Activated CD4-positive, alpha-beta T cell treated with anti-CD3 and anti-CD28 coated beads, Interleukin-2, Interleukin-6, amounts not matched to agents 100 ng/mL and 50 ng/mL, durations not matched to agents 16 hours and 8 hours (primary cell): ENCODE measurements around the gene TRIP6.

Experiments
- DNase-seq: peaks from one replicate; pipeline ENCODE4 v3.0.0-alpha.2; 2020

TRIP6 gene

DNA sequence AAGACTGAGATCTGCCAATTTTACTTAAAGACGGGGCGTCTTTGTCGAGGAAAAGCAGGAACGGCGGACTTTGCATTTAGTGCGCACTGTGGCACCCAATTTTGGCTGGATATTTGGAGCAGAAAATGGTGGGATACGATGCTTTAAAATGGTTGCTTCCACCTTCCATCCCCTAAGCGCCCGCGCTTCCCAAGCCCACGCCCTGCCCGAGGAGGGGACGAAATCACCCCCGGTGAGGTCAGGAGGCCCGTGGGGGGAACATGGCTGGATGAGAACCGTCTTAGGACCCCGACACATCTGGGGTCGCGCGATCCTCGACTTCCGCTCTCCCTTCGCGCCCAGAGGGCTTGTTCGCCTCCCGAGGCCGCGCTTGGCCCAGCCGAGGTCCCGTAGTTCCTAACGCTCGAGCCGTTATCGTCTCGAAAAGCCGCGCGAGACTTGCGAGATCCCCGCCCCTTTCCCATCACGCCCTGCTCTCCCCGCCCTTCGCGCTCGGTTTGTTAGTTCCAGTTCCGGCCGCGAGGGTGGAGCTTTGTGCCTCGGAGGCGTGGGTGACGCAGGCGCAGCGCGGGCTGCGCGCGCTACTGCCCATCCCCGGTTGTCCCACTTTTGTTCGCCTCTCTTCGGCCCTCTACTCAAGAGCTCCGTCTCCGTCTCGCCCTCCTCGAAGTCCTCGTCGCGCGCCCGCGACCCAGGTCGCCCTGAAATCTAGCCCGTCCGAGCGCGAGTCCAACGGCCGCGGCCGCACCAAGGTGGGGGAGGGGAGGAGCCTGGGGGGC lies 7.6 kb downstream of the TRIP6 start, which contains the start of gene SRRT:
Gene SRRT, plus strand, starts transcription at position 527 of the 779 bp plus-strand sequence. CDS start 488 bp downstream, outside the sequence.
- DNase-seq = peak; percentile 99

DNA sequence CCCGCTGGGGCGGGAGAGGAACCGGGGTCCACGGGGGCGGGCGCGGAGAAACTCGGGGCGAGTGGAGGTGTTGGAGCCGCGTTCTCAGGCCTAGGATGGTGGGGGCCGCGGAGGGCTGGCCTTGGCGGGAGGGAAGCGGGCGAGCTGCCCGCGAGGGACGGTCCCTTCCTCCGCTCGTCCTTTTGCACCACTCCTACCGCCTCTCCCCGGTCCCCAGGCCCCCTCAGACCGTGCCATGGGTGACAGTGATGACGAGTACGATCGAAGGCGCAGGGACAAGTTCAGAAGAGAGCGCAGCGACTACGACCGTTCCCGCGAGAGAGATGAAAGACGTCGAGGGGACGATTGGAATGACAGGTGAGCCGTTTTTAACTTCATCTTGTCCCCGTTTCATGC lies 8.2 kb downstream of the TRIP6 start:
- DNase-seq = peak; percentile 48

DNA sequence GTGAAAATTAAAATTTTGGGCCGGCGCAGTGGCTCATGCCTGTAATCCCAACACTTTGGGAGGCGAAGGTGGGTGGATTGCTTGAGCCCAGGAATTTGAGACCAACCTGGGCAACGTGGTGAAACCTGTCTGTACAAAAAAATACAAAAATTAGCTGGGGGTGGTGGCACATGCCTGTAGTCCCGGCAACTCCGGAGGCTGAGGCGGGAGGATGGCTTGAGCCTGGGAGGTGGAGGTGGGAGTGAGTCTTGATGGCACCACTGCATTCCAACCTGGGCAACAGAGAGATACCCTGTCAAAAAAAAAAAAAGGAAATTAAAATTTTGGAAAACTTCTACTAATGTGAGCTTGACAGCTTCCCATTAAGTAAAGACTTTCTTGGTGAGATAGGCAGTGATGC lies 10.8 kb downstream of the TRIP6 start:
- no peak for DNase-seq

DNA sequence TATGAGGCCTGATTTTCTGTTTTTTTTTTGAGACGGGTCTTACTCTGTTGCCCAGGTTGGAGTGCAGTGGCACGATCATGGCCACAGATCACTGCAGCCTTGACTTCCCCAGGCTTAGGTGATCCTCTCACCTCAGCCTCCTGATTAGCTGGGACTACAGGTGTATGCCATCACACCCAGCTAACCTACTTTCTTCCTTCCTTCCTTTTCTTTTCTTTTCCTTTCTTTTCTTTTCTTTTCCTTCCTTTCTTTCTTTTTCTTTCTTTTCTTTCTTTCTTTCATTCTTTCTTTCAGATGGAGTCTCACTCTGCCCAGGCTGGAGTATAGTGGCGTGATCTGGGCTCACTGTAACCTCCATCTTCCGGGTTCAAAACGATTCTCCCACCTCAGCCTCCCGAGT lies 11.5 kb downstream of the TRIP6 start:
- DNase-seq = no peak

DNA sequence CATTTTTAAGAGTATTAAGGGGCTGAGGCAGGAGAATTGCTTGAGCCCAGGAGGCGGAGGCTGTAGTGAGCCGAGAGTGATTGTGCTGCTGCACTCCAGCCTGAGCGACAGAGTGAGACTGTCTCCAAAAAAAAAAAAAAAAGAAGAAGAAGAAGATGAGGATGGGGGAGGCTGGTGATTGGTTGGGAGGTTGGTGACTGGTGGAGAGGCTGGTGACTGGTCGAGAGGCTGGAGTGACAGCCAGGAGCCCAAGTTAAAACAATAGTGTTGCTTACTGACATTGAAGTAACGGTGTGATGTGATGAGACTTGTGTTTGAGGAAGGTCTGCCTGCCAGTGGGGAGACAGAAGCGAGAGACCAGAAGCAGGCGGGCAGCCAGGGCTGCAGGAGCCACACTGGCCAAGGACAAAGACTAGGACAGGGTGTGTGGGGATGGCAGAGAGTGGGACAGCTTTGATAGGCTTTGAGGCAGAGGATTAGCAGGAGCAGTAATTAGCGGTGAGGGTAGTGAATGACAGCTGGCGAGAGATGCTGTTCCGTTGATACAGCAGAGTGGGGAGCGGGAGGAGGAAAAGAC lies 12.6 kb downstream of the TRIP6 start:
- no peak for DNase-seq

DNA sequence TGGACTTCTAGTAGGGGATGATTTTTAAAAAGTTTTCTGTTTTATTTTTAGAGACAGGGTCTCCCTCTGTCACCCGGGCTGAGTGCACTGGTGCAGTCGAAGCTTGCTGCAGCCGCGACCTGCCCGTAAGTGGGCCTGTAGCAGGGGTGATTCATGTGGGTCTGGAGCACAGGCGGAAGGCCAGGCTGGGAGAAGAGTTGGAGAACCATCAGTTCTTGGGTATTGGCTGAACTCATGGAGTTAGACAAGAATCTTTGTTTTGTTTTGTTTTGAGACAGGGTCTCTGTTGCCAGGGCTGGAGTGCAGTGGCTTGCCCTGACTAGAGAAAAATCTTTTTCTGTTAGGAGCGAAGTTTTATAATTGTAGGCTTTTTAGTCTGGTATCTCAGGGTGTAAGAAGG lies 13.5 kb downstream of the TRIP6 start:
- no peak for DNase-seq

DNA sequence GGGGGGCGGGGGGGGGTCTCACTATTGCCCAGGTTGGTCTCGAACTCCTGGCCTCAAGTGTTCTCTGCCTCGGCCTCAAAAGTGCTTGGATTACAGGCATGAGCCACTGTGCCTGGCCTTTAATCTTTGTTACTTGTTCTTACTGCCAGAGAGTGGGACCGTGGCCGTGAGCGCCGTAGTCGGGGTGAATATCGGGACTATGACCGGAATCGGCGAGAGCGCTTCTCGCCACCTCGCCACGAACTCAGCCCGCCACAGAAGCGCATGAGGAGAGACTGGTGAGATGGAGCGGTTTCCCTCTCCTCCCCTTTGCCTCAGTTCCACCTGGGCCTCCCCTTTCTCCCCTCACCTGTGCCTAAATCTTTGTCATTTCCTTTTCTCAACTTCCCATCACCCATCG lies 13.9 kb downstream of the TRIP6 start:
- DNase-seq = no peak

DNA sequence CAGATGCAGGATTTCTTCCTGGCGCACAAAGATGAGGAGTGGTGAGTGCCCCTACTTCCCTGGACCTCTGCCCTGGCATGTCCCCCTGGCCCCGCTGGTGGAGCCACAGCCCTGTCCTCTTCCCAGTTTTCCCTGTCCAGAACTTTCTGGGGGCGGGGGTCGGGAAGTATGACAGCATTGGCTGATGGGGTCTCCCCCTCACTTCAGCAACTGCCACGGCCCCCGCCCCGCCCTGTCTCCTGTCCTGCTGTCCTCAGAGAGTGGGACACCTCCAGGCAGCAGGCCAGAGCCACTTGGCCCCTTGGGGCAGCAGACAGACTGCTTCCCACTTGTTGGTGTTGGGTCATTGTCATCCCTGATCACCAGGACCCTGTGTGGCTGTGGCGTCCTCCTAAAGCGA lies 15.0 kb downstream of the TRIP6 start:
- DNase-seq = no peak

DNA sequence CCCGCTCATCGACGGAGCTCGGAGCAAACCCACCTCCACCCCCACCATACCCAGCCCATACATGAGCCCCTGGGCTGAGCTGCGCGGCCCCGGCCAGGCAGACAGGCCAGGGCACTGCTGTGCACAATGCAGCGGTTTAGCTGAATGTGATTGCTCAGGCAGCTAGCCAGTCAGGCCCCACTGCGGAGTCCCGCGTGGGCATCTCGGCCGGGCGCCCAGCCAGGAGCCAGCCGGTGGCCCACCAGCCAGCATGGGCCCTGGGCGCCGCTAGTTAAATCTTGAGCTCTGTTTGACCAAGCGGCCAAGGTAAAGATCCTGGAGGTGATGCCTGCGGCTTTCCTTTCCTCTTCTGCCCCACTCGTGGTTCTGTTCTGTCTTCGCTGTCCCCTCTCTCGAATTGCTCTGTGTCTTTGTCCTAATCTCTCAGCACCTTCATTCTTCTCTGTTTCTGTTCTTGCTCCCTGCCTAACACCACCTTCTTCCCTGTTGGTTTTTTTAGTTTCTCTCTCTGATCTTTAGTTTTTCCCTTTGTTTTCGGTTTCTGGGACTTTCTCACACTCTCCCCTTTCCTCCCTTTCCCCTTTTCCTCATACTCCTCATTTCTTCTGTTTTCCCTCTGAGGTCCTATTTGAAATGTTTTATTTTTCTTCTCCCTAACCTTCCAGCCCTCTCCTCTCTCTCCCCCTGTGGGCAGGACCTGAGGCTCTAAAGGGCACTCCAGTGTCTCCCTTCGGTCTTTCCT lies 15.8 kb downstream of the TRIP6 start:
- DNase-seq = no peak

DNA sequence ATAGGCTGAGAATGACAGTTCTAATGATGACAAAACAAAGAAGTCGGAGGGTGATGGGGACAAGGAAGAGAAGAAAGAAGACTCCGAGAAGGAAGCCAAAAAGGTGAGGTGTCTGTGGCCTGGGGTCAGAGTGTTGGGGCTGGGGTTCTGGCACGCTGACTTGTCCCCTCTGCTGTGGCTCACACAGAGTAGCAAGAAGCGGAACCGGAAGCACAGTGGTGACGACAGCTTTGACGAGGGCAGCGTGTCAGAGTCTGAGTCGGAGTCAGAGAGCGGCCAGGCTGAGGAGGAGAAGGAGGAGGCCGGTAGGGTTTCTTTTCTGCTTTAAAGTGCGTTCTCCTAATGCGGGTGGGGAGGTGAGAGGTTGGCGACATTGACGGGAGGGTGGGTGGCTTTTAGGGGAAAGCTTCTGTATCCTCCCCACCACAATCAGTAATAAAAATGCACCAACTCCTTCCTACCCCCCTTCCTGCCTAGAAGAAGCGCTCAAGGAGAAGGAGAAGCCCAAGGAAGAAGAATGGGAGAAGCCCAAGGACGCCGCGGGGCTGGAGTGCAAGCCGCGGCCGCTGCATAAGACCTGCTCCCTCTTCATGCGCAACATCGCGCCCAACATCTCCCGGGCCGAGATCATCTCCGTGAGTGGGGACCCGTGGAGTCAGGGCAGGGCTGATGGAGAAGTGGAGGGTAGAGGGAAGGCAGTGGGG lies 17.7 kb downstream of the TRIP6 start:
- DNase-seq = peak; percentile 55

DNA sequence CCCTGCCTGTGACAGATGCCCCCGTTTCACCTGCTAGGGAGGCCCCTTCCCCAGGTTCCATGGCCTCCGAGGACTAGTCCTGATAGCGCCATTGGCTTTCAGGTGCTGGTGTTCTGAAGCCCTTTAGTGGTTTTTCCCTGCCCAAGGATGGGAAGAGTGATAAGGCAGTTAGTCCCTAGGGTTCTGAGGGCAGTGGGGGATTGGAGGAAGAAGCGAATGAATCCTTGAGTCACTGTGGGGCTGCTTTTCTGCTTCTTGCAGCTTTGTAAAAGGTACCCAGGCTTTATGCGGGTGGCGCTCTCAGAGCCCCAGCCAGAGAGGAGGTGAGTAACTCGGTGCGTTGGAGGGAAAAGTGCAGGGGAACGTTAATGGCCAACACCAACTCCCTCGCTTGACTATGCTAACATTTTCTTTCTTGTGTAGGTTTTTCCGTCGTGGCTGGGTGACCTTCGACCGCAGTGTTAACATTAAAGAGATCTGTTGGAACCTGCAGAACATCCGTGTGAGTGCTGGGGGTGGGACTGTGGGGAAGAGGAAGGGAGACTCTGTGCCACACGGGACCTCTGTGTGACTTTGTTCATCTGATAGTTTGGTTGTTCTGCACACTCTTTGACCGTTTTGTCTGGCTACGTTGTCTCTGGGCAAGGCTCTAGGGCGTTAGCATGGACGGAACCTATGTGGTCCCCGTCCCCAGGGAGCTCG lies 18.4 kb downstream of the TRIP6 start:
- no peak for DNase-seq

DNA sequence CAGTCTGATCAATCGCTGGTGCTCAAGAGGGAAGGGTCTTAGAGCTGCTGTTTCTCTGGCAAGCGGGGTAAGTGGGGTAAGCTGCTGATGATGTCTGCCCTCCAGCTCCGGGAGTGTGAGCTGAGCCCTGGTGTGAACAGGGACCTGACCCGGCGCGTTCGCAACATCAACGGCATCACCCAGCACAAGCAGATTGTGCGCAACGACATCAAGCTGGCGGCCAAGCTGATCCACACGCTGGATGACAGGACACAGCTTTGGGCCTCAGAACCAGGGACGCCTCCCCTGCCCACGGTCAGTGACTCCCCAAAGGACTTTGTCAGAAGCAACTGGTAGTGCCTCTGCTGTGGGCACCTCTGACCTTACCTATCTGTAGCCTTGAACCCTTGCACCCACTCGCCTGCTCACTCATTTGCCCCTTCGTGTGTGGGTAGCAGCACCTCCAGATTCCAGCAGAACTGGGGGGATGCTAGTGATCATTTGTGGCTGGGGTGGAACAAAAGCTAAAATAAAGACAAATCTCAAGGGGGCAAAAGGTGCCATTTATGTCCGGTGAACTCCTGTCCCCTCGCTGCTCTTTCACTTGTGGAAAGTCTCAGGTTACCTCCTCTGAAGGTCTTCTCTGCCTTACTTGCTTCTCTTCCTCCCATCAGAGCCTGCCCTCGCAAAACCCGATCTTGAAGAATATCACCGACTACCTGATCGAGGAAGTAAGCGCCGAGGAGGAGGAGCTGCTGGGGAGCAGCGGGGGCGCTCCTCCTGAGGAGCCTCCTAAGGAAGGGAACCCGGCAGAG lies 19.2 kb downstream of the TRIP6 start:
- DNase-seq = no peak

DNA sequence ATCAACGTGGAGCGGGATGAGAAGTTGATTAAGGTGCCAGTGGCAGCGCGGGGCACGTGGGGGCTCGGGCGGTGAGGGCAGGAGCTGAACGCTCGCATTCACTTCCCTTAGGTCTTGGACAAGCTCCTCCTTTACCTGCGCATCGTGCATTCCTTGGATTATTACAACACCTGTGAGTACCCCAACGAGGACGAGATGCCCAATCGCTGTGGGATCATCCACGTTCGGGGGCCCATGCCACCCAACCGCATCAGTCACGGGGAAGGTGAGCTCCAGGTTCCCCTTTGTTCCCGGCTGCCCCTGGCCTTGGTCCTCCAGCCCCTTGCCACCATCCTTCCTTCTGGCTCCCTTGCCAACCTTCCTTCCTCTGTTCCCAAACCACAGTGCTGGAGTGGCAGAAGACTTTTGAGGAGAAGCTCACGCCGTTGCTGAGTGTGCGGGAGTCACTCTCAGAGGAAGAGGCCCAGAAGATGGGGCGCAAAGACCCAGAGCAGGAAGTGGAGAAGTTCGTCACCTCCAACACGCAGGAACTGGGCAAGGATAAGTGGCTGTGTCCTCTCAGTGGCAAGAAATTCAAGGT lies 19.8 kb downstream of the TRIP6 start:
- DNase-seq = no peak

DNA sequence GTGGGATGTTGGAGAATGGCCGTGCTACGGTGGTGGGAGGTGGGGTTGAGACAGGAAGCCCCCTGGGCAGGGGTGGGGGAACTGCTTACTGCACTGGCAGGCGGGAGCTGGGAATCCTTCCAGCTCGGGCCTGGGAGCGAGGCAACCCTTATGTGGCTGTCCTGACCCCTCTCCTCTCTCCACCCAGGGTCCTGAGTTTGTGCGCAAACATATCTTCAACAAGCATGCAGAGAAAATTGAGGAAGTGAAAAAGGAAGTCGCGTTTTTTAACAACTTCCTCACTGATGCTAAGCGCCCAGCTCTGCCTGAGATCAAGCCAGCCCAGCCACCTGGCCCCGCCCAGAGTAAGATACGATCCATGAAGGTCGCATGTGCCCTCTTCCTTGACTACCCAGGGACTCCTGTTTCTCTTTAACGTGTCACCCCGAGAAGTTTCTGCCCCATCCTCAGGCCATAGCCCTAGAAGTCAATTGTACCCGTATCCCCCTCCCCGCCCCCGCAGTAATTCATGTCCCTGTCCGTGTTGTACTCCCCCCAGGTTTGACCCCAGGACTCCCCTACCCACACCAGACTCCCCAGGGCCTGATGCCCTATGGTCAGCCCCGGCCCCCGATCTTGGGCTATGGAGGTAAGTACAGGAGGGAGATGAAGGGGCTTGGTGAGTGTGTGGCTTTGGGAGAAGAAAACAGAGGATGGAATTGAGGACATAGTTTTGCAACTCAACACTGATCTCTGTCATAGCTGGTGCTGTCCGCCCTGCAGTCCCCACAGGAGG lies 20.5 kb downstream of the TRIP6 start:
- peak; percentile 76 for DNase-seq

DNA sequence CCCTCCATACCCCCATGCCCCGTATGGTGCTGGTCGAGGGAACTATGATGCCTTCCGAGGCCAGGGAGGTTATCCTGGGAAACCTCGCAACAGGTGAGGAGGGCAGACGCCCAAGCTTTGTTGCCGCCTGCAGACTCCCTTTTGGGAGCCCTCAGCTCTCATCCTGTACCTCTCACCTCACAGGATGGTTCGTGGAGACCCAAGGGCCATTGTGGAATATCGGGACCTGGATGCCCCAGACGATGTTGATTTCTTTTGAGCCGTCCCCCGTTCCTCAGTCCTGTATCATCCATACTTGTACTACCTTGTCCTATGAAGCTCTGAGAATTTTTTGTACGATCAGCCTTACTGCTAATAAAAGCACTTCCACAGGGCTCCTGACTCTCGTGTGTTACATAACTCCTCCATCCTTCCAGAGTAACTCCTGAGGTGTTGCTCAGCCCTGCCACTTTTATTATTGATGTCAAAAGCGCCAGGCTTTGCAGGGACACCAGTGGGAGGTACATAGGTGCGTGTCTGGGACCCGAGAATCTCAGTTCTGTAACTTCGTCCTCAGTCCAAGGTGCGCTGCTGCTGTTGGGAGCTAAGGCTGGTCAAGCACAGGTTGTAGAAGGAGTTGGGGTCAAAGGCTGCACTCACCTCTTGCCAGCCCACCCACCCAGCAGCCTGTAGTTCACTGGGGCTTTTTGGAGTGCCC lies 21.3 kb downstream of the TRIP6 start:
- no peak for DNase-seq

DNA sequence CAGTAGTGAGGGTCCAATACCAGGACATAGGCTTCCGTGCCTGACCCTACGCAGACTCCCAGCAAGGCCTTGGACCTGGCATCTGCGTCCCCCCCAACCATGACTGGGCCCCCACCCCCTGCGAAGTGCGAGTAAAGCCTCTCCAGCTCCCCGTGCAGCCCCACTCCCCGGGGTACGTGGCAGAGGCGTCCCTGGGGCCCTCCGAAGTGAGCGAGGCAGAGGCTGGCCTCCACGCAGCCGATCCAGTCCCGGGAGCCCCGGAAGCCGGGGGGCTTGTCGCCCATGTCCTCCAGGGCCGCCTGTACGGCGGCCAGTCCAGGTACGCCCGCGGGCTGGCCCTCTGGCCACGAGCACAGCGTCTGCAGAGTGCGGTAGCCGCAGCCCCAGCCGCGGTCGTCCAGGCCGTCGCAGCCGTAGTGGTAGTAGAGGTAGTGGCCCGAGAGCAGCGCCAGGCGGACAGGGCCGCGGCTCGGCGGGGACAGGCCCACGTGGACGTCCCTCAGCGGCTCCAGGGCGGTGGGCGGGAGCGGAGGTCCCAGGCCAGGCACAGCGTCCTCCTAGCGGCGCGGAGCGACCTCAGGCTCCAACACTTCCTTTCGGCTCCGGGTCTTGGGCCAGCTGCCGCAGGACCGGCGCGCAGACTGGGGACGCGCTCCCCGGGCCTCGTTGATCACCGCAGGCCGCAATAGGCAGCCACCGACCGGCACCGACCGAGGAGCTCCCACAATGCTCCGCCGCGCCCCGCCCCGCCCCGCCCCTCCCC lies 22.0 kb downstream of the TRIP6 start, which contains the start of gene UFSP1:
Gene UFSP1, minus strand, starts transcription at position 728 of the 763 bp plus-strand sequence. Its CDS starts 444 bp downstream, at position 284.
- no peak for DNase-seq

DNA sequence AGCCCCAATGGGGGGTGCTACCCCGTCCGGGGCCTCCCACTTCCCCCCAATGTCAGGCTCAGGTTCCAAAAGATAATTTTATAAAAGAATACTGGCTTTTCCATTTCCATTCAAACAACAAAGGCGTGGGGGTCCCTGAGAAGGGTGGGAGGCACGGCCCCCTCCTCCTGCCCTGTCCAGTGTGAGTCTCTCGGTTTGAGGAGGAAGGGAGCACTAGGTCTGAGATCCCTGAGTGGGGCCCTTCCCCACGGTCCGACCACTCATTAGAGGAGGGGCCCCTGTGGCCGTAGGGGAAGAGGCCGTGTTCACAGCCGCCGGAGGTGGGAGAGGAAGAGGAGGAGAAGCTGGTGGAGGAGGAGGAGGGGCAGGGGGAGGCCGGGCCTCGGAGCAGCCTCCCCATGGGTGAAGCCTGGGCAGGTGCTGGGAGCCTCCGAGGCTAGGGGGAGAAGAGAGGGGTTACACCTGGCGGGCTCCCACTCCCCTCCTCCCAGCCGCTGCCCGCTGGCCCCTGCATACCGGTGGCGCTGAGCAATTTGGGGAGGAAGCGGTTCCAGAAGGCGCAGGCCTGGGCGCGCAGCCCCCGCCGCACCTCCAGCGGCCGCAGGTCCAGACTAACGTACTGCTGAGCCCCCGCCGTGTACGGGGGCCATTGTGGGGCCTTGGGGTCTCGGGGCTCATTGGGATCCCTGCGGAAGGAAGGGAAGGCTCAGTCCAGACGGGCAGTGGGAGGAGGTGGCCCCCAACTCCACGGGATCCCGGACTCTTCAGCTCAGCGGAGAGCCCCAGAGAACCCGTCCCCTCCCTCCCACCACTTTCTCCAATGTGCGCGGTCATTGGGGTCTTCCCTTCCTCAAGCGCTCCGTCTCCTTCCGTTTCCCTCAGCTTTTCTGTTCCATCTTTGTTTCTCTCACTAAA lies 23.7 kb downstream of the TRIP6 start:
- no peak for DNase-seq
